Spleen (tissue), 11 donors: ENCODE data around the gene SPRED3. TPM values are rescaled to one million over a fixed set of nuclear protein-coding genes. Genes with fewer than 3 reads are reported as not detected.

Experiments
- DNase-seq: peaks from one replicate; pipeline ENCODE4 v3.0.0-alpha.2; 2020
- H3K27ac ChIP-seq, 8 donors: fragments of 200-600 bp; sonication (generic) in 7 of 8; 1 replicate in 4 of 8; 2 replicates in 4 of 8; pipeline versions ENCODE4 v1.5.0 to v1.8.0; 2016 to 2021; ENCODE audit warnings: inconsistent platforms in 4 of 8, mild to moderate bottlenecking in 4 of 8, moderate library complexity in 1 of 8
- H3K27me3 ChIP-seq, 7 donors: fragments of 200-600 bp; sonication (generic) in 6 of 7; replicated peaks in 1 of 7; 1 replicate in 4 of 7; 2 replicates in 3 of 7; pipeline versions ENCODE4 v1.5.0 to v1.8.0; 2016 to 2021; ENCODE audit warnings: inconsistent platforms in 3 of 7, mild to moderate bottlenecking in 1 of 7
- H3K36me3 ChIP-seq, 6 donors: fragments of 200-600 bp; sonication (generic) in 5 of 6; 1 replicate in 4 of 6; 2 replicates in 2 of 6; pipeline versions ENCODE4 v1.5.0 to v1.8.0; 2016 to 2021; ENCODE audit warnings: inconsistent platforms in 2 of 6
- H3K4me1 ChIP-seq, 6 donors: fragments of 200-600 bp; sonication (generic) in 5 of 6; 1 replicate in 3 of 6; 2 replicates in 3 of 6; pipeline versions ENCODE4 v1.5.0 to v1.8.0; 2016 to 2021; ENCODE audit warnings: inconsistent platforms in 3 of 6
- H3K4me3 ChIP-seq, 8 donors: fragments of 200-600 bp; sonication (generic) in 7 of 8; 1 replicate in 4 of 8; 2 replicates in 4 of 8; pipeline versions ENCODE4 v1.5.0 to v1.8.0; 2016 to 2021; ENCODE audit warnings: inconsistent platforms in 4 of 8, mild to moderate bottlenecking in 4 of 8, moderate library complexity in 2 of 8
- H3K9me3 ChIP-seq, 8 donors: fragments of 200-600 bp; sonication (generic) in 7 of 8; 1 replicate in 4 of 8; 2 replicates in 4 of 8; pipeline versions ENCODE4 v1.5.0 to v1.8.0; 2016 to 2021; ENCODE audit warnings: inconsistent platforms in 4 of 8
- POLR2A ChIP-seq, 3 donors: fragments of 450-650 bp; IDR thresholded peaks; one replicate each; pipeline ENCODE4 v1.5.1; 2017; ENCODE audit warnings: antibody characterized with exemption in 3 of 3, mild to moderate bottlenecking in 1 of 3
- POLR2AphosphoS5 ChIP-seq, 3 donors: sonication (generic); formaldehyde crosslinking; IDR thresholded peaks; one replicate each; pipeline ENCODE4 v1.5.1; 2017; ENCODE audit warnings: antibody characterized with exemption in 3 of 3
- WGBS, 5 donors: extraction: QIAGEN DNeasy Blood & Tissue Kit in 3 of 5; methylation state at CpG; one replicate each; pipeline versions ENCODE4 v1.1.5 to v1.1.7; 2013 to 2018; 5-methylcytosine and 5-hydroxymethylcytosine counted together
- intact Hi-C: fragments of 100-400 bp; cut with DNase I; formaldehyde crosslinking; loops from one replicate; pipeline ENCODE4 v1.15.0; 2023; ENCODE audit warnings: low total_unique reads
- polyA plus RNA-seq, 3 donors: library from polyadenylated mRNA; stranded (reverse); fragments of 200-250 nt; gene quantifications; one replicate each; pipeline ENCODE4 v1.2.1, GENCODE V29; 2013
- total RNA-seq, 7 donors: library from RNA; depleted of rRNA in 3 of 7; stranded (reverse); fragments of >200 nt in 3 of 7; fragmentation: NEBNext Ultra II Directional in 4 of 7; extraction: Animal tissue kit (Norgen Biotek cat#: 25700) in 4 of 7; gene quantifications; one replicate each; pipeline versions ENCODE4 v1.1.0 to v1.2.1, GENCODE V29; 2016 to 2021
- TF ChIP-seq, protein P1 (sequence below), 11 experiments: fragments of 200-600 bp in 7 of 11; fragments of 450-650 bp in 4 of 11; sonication (generic) in 4 of 11; IDR thresholded peaks in 8 of 11; conservative IDR thresholded peaks in 3 of 11; 1 replicate in 7 of 11; 2 replicates in 4 of 11; pipeline versions ENCODE4 v1.4.0 to v1.8.0; 2016 to 2021; ENCODE audit warnings: antibody characterized with exemption in 11 of 11, inconsistent platforms in 4 of 11, mild to moderate bottlenecking in 1 of 11
- donor health status: healthy with polysubstance abuse.
- donor health status: DM: no; HTN: no; CAD: no; lungs with moderate emphysema.
- donor health status: DM: no; HTN: no; CAD: no.
- donor health status: Bipolar disorder and iron deficiency.
- donor health status: healthy.
- donor health status: DM: no; HTN: no; CAD: no.
- donor health status: DM: yes; HTN: yes; CAD: no.

The SPRED3 gene
- total and polyA plus RNA-seq, 10 donors: 0.03 to 1.2 (median 0.45) TPM; not detected in 1

DNA sequence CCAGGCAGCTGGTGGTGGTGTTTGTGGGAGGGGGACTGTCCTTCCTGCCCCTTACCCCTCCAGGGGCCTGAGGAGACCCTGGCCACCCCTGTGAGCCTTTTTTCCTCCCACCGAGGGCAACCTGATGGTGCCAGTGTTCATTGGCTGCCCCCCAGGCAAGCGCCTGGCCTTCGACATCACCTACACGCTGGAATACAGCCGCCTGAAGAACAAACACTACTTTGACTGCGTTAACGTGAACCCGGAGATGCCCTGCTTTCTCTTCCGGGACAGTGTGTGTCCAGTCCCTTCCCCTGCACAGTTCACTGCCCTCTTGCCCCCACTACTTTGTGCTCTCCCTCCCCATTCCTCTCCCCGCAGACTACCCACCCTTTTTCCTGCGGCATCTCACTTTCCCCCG is 21.5 kb upstream of the SPRED3 start:
- H3K27me3 ChIP-seq: peaks cover 0 to 48% (median 0%) of the 10 kb centered on the region in 7 donors
- intact Hi-C loops: no loop called here
- TF ChIP-seq POLR2A (IDR thresholded peaks at IDR 0.05) (no peak), POLR2AphosphoS5 (IDR thresholded peaks at IDR 0.05) (no peak)
- TF ChIP-seq, protein P1, sequence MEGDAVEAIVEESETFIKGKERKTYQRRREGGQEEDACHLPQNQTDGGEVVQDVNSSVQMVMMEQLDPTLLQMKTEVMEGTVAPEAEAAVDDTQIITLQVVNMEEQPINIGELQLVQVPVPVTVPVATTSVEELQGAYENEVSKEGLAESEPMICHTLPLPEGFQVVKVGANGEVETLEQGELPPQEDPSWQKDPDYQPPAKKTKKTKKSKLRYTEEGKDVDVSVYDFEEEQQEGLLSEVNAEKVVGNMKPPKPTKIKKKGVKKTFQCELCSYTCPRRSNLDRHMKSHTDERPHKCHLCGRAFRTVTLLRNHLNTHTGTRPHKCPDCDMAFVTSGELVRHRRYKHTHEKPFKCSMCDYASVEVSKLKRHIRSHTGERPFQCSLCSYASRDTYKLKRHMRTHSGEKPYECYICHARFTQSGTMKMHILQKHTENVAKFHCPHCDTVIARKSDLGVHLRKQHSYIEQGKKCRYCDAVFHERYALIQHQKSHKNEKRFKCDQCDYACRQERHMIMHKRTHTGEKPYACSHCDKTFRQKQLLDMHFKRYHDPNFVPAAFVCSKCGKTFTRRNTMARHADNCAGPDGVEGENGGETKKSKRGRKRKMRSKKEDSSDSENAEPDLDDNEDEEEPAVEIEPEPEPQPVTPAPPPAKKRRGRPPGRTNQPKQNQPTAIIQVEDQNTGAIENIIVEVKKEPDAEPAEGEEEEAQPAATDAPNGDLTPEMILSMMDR (IDR thresholded peaks at IDR 0.05 in 8 of 11, conservative IDR thresholded peaks at IDR 0.05 in 3 of 11): no peak

DNA sequence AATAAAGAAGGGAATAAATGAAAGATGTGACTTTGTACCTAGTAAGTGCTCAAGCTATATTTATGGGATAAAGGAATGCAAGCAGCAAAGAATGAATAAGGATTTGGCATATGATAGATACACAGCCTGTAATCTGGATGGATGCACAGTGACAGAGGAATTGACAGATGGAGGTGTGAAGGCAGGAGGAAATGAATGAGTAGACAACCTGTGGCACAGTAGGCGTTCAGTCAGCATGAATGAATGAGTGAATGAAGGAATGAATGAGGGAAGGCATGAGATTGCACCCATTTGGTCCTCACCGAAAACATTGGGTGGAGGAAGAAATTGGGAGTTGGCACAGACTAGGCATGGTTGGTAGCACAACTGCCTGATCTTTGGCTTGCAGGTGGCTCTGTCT is 18.9 kb upstream of the SPRED3 start:
- WGBS, 5 donors: 86 to 92% (median 89%) methylated on average over 2 of the region's 2 CpGs
- Histone ChIP-seq H3K4me1 (peaks cover 0 to 8% (median 4%) of the 10 kb centered on the region in 6 donors), H3K27me3 (peaks cover 0 to 36% (median 0%) of the 10 kb centered on the region in 7 donors), H3K36me3 (no peaks in the 10 kb centered on the region), H3K27ac (no peak overlapping the region), H3K9me3 (no peaks in the 10 kb centered on the region), H3K4me3 (no peak overlapping the region)
- intact Hi-C loops: no loop called here
- no peak for DNase-seq
- no peak for TF ChIP-seq POLR2A (IDR thresholded peaks at IDR 0.05)
- TF ChIP-seq, protein P1 (IDR thresholded peaks at IDR 0.05 in 8 of 11, conservative IDR thresholded peaks at IDR 0.05 in 3 of 11): no peak
- no peak for TF ChIP-seq POLR2AphosphoS5 (IDR thresholded peaks at IDR 0.05)

More for the DNA sequence above, 21.5 kb upstream of the SPRED3 start:
- H3K4me3 ChIP-seq: no peak overlapping the region
- H3K4me1 ChIP-seq: peaks cover 5 to 12% (median 10%) of the 10 kb centered on the region in 6 donors
- H3K27ac ChIP-seq: no peak overlapping the region
- H3K9me3 ChIP-seq: no peaks in the 10 kb centered on the region
- no peaks in the 10 kb centered on the region for H3K36me3 ChIP-seq
- no peak for DNase-seq
- WGBS, 5 donors: 79 to 88% (median 85%) methylated on average over 12 of the region's 12 CpGs

DNA sequence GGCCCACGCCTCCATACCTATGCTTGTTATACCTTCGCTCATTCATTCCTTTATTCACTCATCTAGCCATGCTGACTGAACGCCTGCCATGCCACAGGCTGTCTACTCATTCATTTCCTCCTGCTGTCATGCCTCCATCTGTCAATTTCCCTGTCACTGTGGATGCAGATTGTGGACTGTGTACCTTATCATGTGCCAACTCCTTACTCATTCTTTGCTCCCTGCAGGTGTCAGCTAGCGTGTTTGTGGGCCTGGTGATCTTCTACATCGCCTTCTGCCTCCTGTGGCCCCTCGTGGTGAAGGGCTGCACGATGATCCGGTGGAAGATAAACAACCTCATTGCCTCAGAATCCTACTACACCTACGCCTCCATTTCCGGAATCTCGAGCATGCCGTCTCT is 18.2 kb upstream of the SPRED3 start:
- intact Hi-C loops: loop anchor here (5.0 kb wide), 1 partner anchor 33 kb away; the partner anchor contains the start of gene CATSPERG
- H3K9me3 ChIP-seq: no peaks in the 10 kb centered on the region
- no peak for DNase-seq
- H3K4me3 ChIP-seq: no peak overlapping the region
- peaks cover 0 to 31% (median 0%) of the 10 kb centered on the region in 7 donors for H3K27me3 ChIP-seq
- TF ChIP-seq, protein P1 (IDR thresholded peaks at IDR 0.05 in 8 of 11, conservative IDR thresholded peaks at IDR 0.05 in 3 of 11): no peak
- TF ChIP-seq POLR2AphosphoS5 (IDR thresholded peaks at IDR 0.05) (no peak), POLR2A (IDR thresholded peaks at IDR 0.05) (no peak)
- peaks cover under 1 to 12% (median 6%) of the 10 kb centered on the region in 6 donors for H3K4me1 ChIP-seq
- no peaks in the 10 kb centered on the region for H3K36me3 ChIP-seq
- WGBS, 5 donors: 69 to 79% (median 73%) methylated on average over 12 of the region's 12 CpGs
- H3K27ac ChIP-seq: no peak overlapping the region

DNA sequence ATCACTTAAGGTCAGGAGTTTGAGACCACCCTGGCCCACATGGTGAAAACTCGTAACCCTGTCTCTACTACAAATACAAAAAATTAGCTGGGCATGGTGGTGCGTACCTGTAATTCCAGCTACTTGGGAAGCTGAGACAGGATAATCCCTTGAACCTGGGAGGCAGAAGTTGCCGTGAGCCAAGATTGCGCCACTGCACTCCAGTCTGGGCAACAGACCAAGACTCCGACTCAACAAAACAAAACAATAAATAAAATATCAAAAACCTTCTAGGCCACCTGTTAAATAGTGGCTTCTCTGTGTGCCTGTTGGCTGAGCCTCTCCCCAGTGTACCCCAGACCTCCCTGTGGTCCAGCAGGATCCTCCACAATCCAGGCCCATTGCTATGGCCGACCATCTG is 17.4 kb upstream of the SPRED3 start:
- Histone ChIP-seq H3K27me3 (peaks cover 0 to 25% (median 0%) of the 10 kb centered on the region in 7 donors), H3K36me3 (peaks cover 0 to 2% (median under 1%) of the 10 kb centered on the region in 6 donors), H3K9me3 (no peaks in the 10 kb centered on the region), H3K4me3 (no peak overlapping the region), H3K27ac (no peak overlapping the region), H3K4me1 (peaks cover 8 to 19% (median 14%) of the 10 kb centered on the region in 6 donors)
- intact Hi-C loops: loop anchor here (5.0 kb wide), 1 partner anchor 34 kb away; the partner anchor contains the start of gene CATSPERG
- TF ChIP-seq POLR2AphosphoS5 (IDR thresholded peaks at IDR 0.05) (no peak), POLR2A (IDR thresholded peaks at IDR 0.05) (no peak)
- TF ChIP-seq, protein P1 (IDR thresholded peaks at IDR 0.05 in 8 of 11, conservative IDR thresholded peaks at IDR 0.05 in 3 of 11): no peak
- no peak for DNase-seq
- WGBS, 5 donors: 76 to 90% (median 81%) methylated on average over 6 of the region's 6 CpGs
